NT2/D1 (cell line): ENCODE results near the gene EDA.

Experiments
- YY1 ChIP-seq: IDR thresholded peaks from 2 replicates; pipeline ENCODE4 v1.6.1; 2011; ENCODE audit not compliant: insufficient read length, insufficient read depth
- ZNF274 ChIP-seq: IDR thresholded peaks from 2 replicates; pipeline ENCODE4 v1.6.1; 2011; ENCODE audit warnings: mild to moderate bottlenecking, low read depth, low read length

- no peak for TF ChIP-seq YY1
- no peak for TF ChIP-seq ZNF274
Measured at GRCh38 chrX:70022616-70023015, 406.7 kb downstream of the EDA start.
